Thoracic aorta (tissue), 2 donors: ENCODE data around the gene SGSM2. TPM values are rescaled to one million over a fixed set of nuclear protein-coding genes. Genes with fewer than 3 reads are reported as not detected.
A peak's percentile ranks its signal among the peaks of the same experiment; 100 is the strongest.

Experiments used
- ATAC-seq: fragments of 150-250 bp; one replicate; pipeline ENCODE4 v1.8.0; 2017; ENCODE audit warnings: low read depth; ENCODE audit not compliant: insufficient number of reproducible peaks, low FRiP score
- DNase-seq: peaks from one replicate; pipeline ENCODE4 v3.0.0-alpha.2; 2020; ENCODE audit warnings: low spot score
- H3K27ac ChIP-seq, 2 donors: fragments of 200-600 bp; sonication (generic); 1 replicate in 1 of 2; 2 replicates in 1 of 2; pipeline ENCODE4 v1.5.1; 2016; ENCODE audit warnings: mild to moderate bottlenecking in 2 of 2, moderate library complexity in 2 of 2
- H3K27me3 ChIP-seq: fragments of 200-600 bp; sonication (generic); replicated peaks from 2 replicates; pipeline ENCODE4 v1.6.0; 2016; ENCODE audit warnings: mild to moderate bottlenecking; ENCODE audit not compliant: insufficient read depth
- H3K36me3 ChIP-seq: fragments of 200-600 bp; sonication (generic); one replicate; pipeline ENCODE4 v1.5.1; 2016
- H3K4me1 ChIP-seq, 2 donors: fragments of 200-600 bp; sonication (generic); 1 replicate in 1 of 2; 2 replicates in 1 of 2; pipeline versions ENCODE4 v1.5.1 to v1.6.0; 2016; ENCODE audit warnings: low read depth in 2 of 2, mild to moderate bottlenecking in 1 of 2; ENCODE audit not compliant: control insufficient read depth in 1 of 2
- H3K4me3 ChIP-seq: fragments of 200-600 bp; sonication (generic); 2 replicates; pipeline ENCODE4 v1.5.1; 2016; ENCODE audit warnings: mild to moderate bottlenecking
- H3K9me3 ChIP-seq: fragments of 200-600 bp; sonication (generic); 2 replicates; pipeline ENCODE4 v1.5.1; 2016
- total RNA-seq, 2 donors: library from RNA; depleted of rRNA; stranded (reverse); fragments of >200 nt; gene quantifications; one replicate each; pipeline versions ENCODE4 v1.1.0 to v1.2.3, GENCODE V29; 2016
- TF ChIP-seq, protein P1 (sequence below): fragments of 200-600 bp; sonication (generic); IDR thresholded peaks from one replicate; pipeline ENCODE4 v1.5.1; 2019; ENCODE audit warnings: antibody characterized with exemption

Gene SGSM2
- total RNA-seq, 2 donors from 2014 or later: 58.1 to 70.3 TPM

DNA sequence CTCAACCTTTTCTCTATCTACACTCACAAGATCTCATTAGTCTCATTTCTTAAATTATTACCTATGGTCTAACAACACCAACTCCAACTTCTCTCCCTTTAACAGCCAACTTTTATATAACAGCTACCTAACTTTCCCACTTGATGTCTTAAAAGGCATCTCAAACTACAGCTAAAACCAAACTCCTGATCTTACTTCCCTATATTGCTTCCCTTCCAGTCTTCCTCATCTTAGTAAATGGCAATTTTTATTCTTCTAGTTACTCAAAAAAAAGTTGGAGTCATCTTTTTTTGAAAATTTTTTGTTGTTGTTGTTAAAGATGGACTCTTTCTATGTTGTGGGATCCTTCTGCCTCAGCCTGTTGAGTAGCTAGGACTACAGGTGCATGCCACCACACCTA is 18.2 kb upstream of the SGSM2 start:
- TF ChIP-seq, protein P1, sequence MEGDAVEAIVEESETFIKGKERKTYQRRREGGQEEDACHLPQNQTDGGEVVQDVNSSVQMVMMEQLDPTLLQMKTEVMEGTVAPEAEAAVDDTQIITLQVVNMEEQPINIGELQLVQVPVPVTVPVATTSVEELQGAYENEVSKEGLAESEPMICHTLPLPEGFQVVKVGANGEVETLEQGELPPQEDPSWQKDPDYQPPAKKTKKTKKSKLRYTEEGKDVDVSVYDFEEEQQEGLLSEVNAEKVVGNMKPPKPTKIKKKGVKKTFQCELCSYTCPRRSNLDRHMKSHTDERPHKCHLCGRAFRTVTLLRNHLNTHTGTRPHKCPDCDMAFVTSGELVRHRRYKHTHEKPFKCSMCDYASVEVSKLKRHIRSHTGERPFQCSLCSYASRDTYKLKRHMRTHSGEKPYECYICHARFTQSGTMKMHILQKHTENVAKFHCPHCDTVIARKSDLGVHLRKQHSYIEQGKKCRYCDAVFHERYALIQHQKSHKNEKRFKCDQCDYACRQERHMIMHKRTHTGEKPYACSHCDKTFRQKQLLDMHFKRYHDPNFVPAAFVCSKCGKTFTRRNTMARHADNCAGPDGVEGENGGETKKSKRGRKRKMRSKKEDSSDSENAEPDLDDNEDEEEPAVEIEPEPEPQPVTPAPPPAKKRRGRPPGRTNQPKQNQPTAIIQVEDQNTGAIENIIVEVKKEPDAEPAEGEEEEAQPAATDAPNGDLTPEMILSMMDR: no peak

DNA sequence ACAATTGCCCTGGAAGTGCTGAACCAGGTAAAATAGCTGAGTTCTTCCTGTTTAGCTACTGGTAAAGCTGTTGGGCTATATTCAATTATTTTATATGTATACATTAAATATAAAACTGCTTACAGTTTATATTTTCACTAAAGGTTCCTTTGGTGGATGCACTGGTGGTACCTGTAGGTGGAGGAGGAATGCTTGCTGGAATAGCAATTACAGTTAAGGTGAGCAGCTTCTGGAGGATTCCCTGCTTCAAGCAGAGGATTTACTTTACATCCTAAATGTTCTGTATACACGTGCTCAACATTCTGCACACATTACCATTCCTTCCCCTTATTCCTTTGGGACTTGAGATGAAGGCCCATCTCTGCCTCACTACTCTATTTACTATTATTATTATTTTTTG is 15.9 kb upstream of the SGSM2 start:
- no peaks in the 10 kb centered on the region for H3K27me3 ChIP-seq
- H3K9me3 ChIP-seq: no peaks in the 10 kb centered on the region
- H3K4me1 ChIP-seq: no peaks in the 10 kb centered on the region
- DNase-seq (no peak), ATAC-seq (no peak)
- H3K36me3 ChIP-seq: peaks cover 33% of the 10 kb centered on the region
- TF ChIP-seq, protein P1: no peak
- H3K4me3 ChIP-seq: no peak overlapping the region
- H3K27ac ChIP-seq: no peak overlapping the region

More for the DNA sequence above, 18.2 kb upstream of the SGSM2 start:
- Histone ChIP-seq H3K4me3 (no peak overlapping the region), H3K9me3 (no peaks in the 10 kb centered on the region), H3K27ac (no peak overlapping the region), H3K4me1 (no peaks in the 10 kb centered on the region), H3K36me3 (peaks cover 19% of the 10 kb centered on the region), H3K27me3 (no peaks in the 10 kb centered on the region)
- no peak for ATAC-seq
- no peak for DNase-seq

DNA sequence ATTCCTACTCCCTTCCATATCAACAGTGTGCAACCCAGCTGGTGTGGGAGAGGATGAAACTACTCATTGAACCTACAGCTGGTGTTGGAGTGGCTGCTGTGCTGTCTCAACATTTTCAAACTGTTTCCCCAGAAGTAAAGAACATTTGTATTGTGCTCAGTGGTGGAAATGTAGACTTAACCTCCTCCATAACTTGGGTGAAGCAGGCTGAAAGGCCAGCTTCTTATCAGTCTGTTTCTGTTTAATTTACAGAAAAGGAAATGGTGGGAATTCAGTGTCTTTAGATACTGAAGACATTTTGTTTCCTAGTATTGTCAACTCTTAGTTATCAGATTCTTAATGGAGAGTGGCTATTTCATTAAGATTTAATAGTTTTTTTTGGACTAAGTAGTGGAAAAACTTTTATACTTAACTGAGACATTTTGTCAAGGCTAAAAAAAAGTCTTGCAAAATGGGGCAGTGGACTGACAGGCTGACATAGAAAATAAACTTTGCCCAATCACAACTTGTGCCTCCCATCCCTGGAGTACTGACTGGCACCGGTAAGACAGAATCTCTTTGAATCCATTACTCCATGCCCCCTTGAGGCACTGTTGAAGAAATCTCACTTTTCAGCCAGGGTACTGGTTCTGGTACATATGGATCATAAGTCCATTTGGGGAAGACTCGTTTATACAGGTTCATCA is 13.5 kb upstream of the SGSM2 start:
- Histone ChIP-seq H3K27me3 (no peaks in the 10 kb centered on the region), H3K4me1 (no peaks in the 10 kb centered on the region), H3K36me3 (peaks cover 39% of the 10 kb centered on the region), H3K27ac (no peak overlapping the region), H3K4me3 (no peak overlapping the region), H3K9me3 (no peaks in the 10 kb centered on the region)
- TF ChIP-seq, protein P1: no peak
- no peak for DNase-seq
- ATAC-seq: no peak

DNA sequence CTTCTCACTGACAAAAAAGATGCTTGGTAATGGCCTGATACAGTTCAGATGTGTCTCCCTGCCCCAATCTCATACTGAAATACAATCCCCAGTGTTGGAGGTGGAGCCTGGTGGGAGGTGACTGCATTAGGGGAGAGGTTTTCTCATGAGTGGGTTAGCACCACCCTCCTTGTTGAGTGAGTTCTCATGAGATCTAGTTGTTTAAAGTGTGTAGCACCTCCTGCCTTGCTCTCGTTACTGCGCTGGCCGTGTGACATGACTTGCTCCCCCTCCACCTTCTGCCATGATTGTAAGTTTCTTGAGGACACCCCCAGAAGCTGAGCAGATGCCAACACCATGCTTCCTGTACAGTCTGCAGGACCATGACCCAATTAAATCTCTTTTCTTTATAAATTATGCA is 6.0 kb upstream of the SGSM2 start:
- TF ChIP-seq, protein P1: no peak
- Histone ChIP-seq H3K27me3 (no peaks in the 10 kb centered on the region), H3K27ac (no peak overlapping the region), H3K9me3 (no peaks in the 10 kb centered on the region), H3K4me3 (no peak overlapping the region), H3K36me3 (peaks cover 56% of the 10 kb centered on the region), H3K4me1 (peaks cover 5 to 13% of the 10 kb centered on the region in 2 donors)
- no peak for ATAC-seq
- DNase-seq: no peak

DNA sequence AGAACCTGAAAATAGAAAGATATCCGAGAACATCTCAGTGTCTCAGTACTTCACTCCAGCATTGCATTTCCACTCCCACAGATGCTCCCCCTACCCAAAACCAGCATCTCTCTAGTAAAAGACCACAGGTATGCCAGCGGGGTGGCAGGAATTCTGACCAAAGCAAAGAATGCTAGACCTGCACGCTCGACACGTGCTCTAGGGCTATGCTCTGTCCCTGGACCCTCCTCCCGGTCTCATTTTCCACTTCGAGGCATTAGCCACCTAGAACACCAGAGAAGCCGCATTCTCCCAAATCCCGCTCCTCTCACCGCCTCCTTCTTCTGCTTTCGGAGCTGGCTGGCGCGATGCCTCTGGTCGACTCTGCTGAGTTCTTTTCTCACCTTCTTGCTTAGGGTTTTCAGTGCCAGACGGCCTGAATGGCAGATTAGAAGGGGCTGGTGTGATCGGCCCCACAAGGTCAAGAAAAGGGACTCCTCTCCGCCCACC is 1.5 kb upstream of the SGSM2 start:
- Histone ChIP-seq H3K4me3 (peak overlapping the region; percentile 95), H3K9me3 (no peaks in the 10 kb centered on the region), H3K27me3 (no peaks in the 10 kb centered on the region), H3K36me3 (peaks cover 36% of the 10 kb centered on the region), H3K27ac (peak overlapping the region; percentile 70 to 74), H3K4me1 (peaks cover 5 to 25% of the 10 kb centered on the region in 2 donors)
- TF ChIP-seq, protein P1: no peak
- DNase-seq (no peak), ATAC-seq (no peak)
